Psoas muscle (tissue), 8 donors: ENCODE results near the gene STXBP6. TPM values are rescaled to one million over a fixed set of nuclear protein-coding genes. Genes with fewer than 3 reads are reported as not detected.
"Not testable (repeated sequence)": the region's sequence is repeated elsewhere in the genome, so short reads cannot be mapped to it uniquely, and the experiment has no call there.

Experiments
- ATAC-seq, 4 donors: fragments of 200-7000 bp; cut with Tn5 transposase; one replicate each; pipeline ENCODE4 v1.9.1; 2020; ENCODE audit warnings: moderate library complexity in 3 of 4, mild to moderate bottlenecking in 2 of 4
- DNase-seq, 2 donors: peaks; one replicate each; pipeline ENCODE4 v3.0.0-alpha.2; 2020
- H3K27ac ChIP-seq: fragments of 200-600 bp; one replicate; pipeline ENCODE4 v1.8.0; 2022
- H3K27me3 ChIP-seq, 3 donors: fragments of 200-600 bp in 1 of 3; one replicate each; pipeline versions ENCODE4 v1.6.1 to v1.8.0; 2013 to 2022; ENCODE audit warnings: low read length in 2 of 3, mild to moderate bottlenecking in 2 of 3, moderate library complexity in 1 of 3; ENCODE audit not compliant: insufficient read depth in 3 of 3
- H3K36me3 ChIP-seq, 2 donors: fragments of 200-600 bp in 1 of 2; one replicate each; pipeline versions ENCODE4 v1.6.1 to v1.8.0; 2013 to 2022; ENCODE audit warnings: low read depth in 1 of 2, mild to moderate bottlenecking in 1 of 2, moderate library complexity in 1 of 2; ENCODE audit not compliant: insufficient read depth in 1 of 2
- H3K4me1 ChIP-seq: fragments of 200-600 bp; one replicate; pipeline ENCODE4 v1.8.0; 2022
- H3K4me3 ChIP-seq: fragments of 200-600 bp; one replicate; pipeline ENCODE4 v1.8.0; 2022; ENCODE audit warnings: mild to moderate bottlenecking
- H3K9me3 ChIP-seq: fragments of 200-600 bp; one replicate; pipeline ENCODE4 v1.8.0; 2022
- CTCF ChIP-seq: fragments of 200-600 bp; IDR thresholded peaks from one replicate; pipeline ENCODE4 v1.8.0; 2022; ENCODE audit warnings: antibody characterized with exemption
- WGBS, 3 donors: extraction: QIAGEN DNeasy Blood & Tissue Kit; methylation state at CpG; one replicate each; pipeline versions ENCODE4 v1.1.6 to v1.1.7; 2013; 5-methylcytosine and 5-hydroxymethylcytosine counted together
- intact Hi-C, 2 donors: fragments of 100-400 bp; cut with DNase I; formaldehyde crosslinking; loops; one replicate each; pipeline versions ENCODE4 v1.11.0 to v1.14.2; 2022
- polyA plus RNA-seq, 3 donors: library from polyadenylated mRNA; stranded (reverse); fragments of 200-250 nt; gene quantifications; one replicate each; pipeline ENCODE4 v1.2.3, GENCODE V29; 2013
- total RNA-seq, 4 donors: library from RNA; stranded (reverse); fragmentation: NEBNext Ultra II Directional in 2 of 4; extraction: Animal tissue kit (Norgen Biotek cat#: 25700) in 2 of 4; gene quantifications; one replicate each; pipeline versions ENCODE4 v1.2.1 to v1.2.4, GENCODE V29; 2021 to 2023
- donor health status: healthy with polysubstance abuse.
- donor health status: DM: no; HTN: no; CAD: no; lungs with moderate emphysema.
- donor health status: Bipolar disorder and iron deficiency.
- donor health status: healthy.
- donor health status: DM: yes; HTN: yes; CAD: no.
- donor health status: DM: no; HTN: no; CAD: no.
- donor health status: DM: no; HTN: no; CAD: no.
- donor health status: DM: yes; HTN: yes; CAD: no.

The STXBP6 gene
- total and polyA plus RNA-seq, 7 donors = 1.1 to 3.5 (median 2.2) TPM

GRCh38 chr14:24838945-24839616, 210.9 kb downstream of the STXBP6 start:
- Histone ChIP-seq H3K9me3 (no peaks in the 10 kb centered on the region), H3K4me3 (no peak overlapping the region), H3K27me3 (peaks cover 0 to 4% (median 0%) of the 10 kb centered on the region in 3 donors), H3K4me1 (no peaks in the 10 kb centered on the region), H3K36me3 (no peaks in the 10 kb centered on the region), H3K27ac (no peak overlapping the region)
- intact Hi-C loops = no loop called here
- no peak for DNase-seq
- WGBS, 3 donors = 35 to 39% (median 36%) methylated on average over 4 of the region's 4 CpGs
- ATAC-seq = no peak
- TF ChIP-seq CTCF = no peak

GRCh38 chr14:24837280-24838046, 212.5 kb downstream of the STXBP6 start:
- H3K9me3 ChIP-seq = no peaks in the 10 kb centered on the region
- no peak for ATAC-seq
- no peak overlapping the region for H3K27ac ChIP-seq
- WGBS, 3 donors = 65 to 71% (median 69%) methylated on average over 3 of the region's 3 CpGs
- no peak for TF ChIP-seq CTCF
- intact Hi-C loops = no loop called here
- no peak overlapping the region for H3K4me3 ChIP-seq
- peaks cover 0 to 4% (median 0%) of the 10 kb centered on the region in 3 donors for H3K27me3 ChIP-seq
- H3K36me3 ChIP-seq = no peaks in the 10 kb centered on the region
- DNase-seq = no peak
- no peaks in the 10 kb centered on the region for H3K4me1 ChIP-seq

- WGBS, 3 donors = 84 to 99% (median 98%) methylated on average over 6 of the region's 6 CpGs
- H3K27me3 ChIP-seq, H3K4me3 ChIP-seq, H3K9me3 ChIP-seq, H3K27ac ChIP-seq, intact Hi-C loops, H3K36me3 ChIP-seq, DNase-seq, H3K4me1 ChIP-seq, ATAC-seq: not testable (repeated sequence)
Observed at GRCh38 chr14:24836324-24836723, 213.6 kb downstream of the STXBP6 start.

- H3K4me1 ChIP-seq = no peaks in the 10 kb centered on the region
- H3K27ac ChIP-seq = no peak overlapping the region
- H3K27me3 ChIP-seq = peaks cover 0 to 4% (median 0%) of the 10 kb centered on the region in 3 donors
- DNase-seq = no peak
- H3K9me3 ChIP-seq = no peaks in the 10 kb centered on the region
- ATAC-seq = no peak
- H3K36me3 ChIP-seq = no peaks in the 10 kb centered on the region
- intact Hi-C loops = no loop called here
- WGBS, 3 donors = 81 to 86% (median 85%) methylated on average over 6 of the region's 6 CpGs
- TF ChIP-seq CTCF = no peak
- H3K4me3 ChIP-seq = no peak overlapping the region
Observed at GRCh38 chr14:24834956-24835355, 215.0 kb downstream of the STXBP6 start.

GRCh38 chr14:24833385-24833784, 216.6 kb downstream of the STXBP6 start:
- ATAC-seq = no peak
- H3K4me3 ChIP-seq = no peak overlapping the region
- TF ChIP-seq CTCF = no peak
- H3K4me1 ChIP-seq = no peaks in the 10 kb centered on the region
- H3K27ac ChIP-seq = no peak overlapping the region
- peaks cover 0 to 4% (median 0%) of the 10 kb centered on the region in 3 donors for H3K27me3 ChIP-seq
- H3K36me3 ChIP-seq = no peaks in the 10 kb centered on the region
- no peak for DNase-seq
- intact Hi-C loops = no loop called here
- 63 to 70% (median 69%) methylated on average over 1 of the region's 1 CpG for WGBS, 3 donors
- no peaks in the 10 kb centered on the region for H3K9me3 ChIP-seq
